ENCODE results near the gene ANAPC7. TPM values are rescaled to one million over a fixed set of nuclear protein-coding genes. Genes with fewer than 3 reads are reported as not detected.

The ANAPC7 gene
- total RNA-seq, 1 donor, result 31.5 TPM

GRCh38 chr12:110371408-110372055 lies 32.0 kb downstream of the ANAPC7 start:
- peak; percentile 75 for DNase-seq (ENCODE audit: insufficient read length, low spot score, missing footprints)
- no peak for TF ChIP-seq CTCF (IDR thresholded peaks at IDR 0.05; ENCODE audit: extremely low read depth, low read depth, low read length)
- Histone ChIP-seq H3K79me2 (ENCODE audit: insufficient read depth, low read length) (peaks cover 7% of the 10 kb centered on the region), H3K4me3 (ENCODE audit: insufficient read depth, low read length) (no peak overlapping the region), H3K4me1 (ENCODE audit: insufficient read depth, low read length) (peaks cover 3% of the 10 kb centered on the region), H3K27ac (ENCODE audit: low read depth, low read length) (no peak overlapping the region), H3K27me3 (ENCODE audit: insufficient read depth, low read length) (no peaks in the 10 kb centered on the region), H3K9me3 (ENCODE audit: low read depth, low read length) (no peaks in the 10 kb centered on the region), H2AFZ (ENCODE audit: low read length) (no peak overlapping the region), H3K36me3 (ENCODE audit: insufficient read depth, low read length) (peaks cover 55% of the 10 kb centered on the region), H4K20me1 (ENCODE audit: insufficient read depth, low read length) (no peaks in the 10 kb centered on the region), H3K4me2 (ENCODE audit: insufficient read depth, low read length) (no peak overlapping the region)

GRCh38 chr12:110370732-110371231 lies 32.7 kb downstream of the ANAPC7 start:
- no peak for DNase-seq (ENCODE audit: insufficient read length, low spot score, missing footprints)
- H3K27me3 ChIP-seq (ENCODE audit: insufficient read depth, low read length), result no peaks in the 10 kb centered on the region
- no peak overlapping the region for H2AFZ ChIP-seq (ENCODE audit: low read length)
- TF ChIP-seq CTCF (IDR thresholded peaks at IDR 0.05; ENCODE audit: extremely low read depth, low read depth, low read length), result no peak
- no peaks in the 10 kb centered on the region for H4K20me1 ChIP-seq (ENCODE audit: insufficient read depth, low read length)
- H3K79me2 ChIP-seq (ENCODE audit: insufficient read depth, low read length), result peaks cover 7% of the 10 kb centered on the region
- H3K27ac ChIP-seq (ENCODE audit: low read depth, low read length), result no peak overlapping the region
- no peaks in the 10 kb centered on the region for H3K9me3 ChIP-seq (ENCODE audit: low read depth, low read length)
- H3K4me3 ChIP-seq (ENCODE audit: insufficient read depth, low read length), result no peak overlapping the region
- peaks cover 3% of the 10 kb centered on the region for H3K4me1 ChIP-seq (ENCODE audit: insufficient read depth, low read length)
- peaks cover 48% of the 10 kb centered on the region for H3K36me3 ChIP-seq (ENCODE audit: insufficient read depth, low read length)
- no peak overlapping the region for H3K4me2 ChIP-seq (ENCODE audit: insufficient read depth, low read length)

- Histone ChIP-seq H3K36me3 (ENCODE audit: insufficient read depth, low read length) (peaks cover 40% of the 10 kb centered on the region), H3K27me3 (ENCODE audit: insufficient read depth, low read length) (no peaks in the 10 kb centered on the region), H3K4me2 (ENCODE audit: insufficient read depth, low read length) (no peak overlapping the region), H3K27ac (ENCODE audit: low read depth, low read length) (no peak overlapping the region), H4K20me1 (ENCODE audit: insufficient read depth, low read length) (no peaks in the 10 kb centered on the region), H3K4me1 (ENCODE audit: insufficient read depth, low read length) (peaks cover 3% of the 10 kb centered on the region), H3K79me2 (ENCODE audit: insufficient read depth, low read length) (peaks cover 4% of the 10 kb centered on the region), H2AFZ (ENCODE audit: low read length) (no peak overlapping the region), H3K4me3 (ENCODE audit: insufficient read depth, low read length) (no peak overlapping the region), H3K9me3 (ENCODE audit: low read depth, low read length) (no peaks in the 10 kb centered on the region)
- DNase-seq (ENCODE audit: insufficient read length, low spot score, missing footprints), result no peak
- no peak for TF ChIP-seq CTCF (IDR thresholded peaks at IDR 0.05; ENCODE audit: extremely low read depth, low read depth, low read length)
These were observed 33.5 kb downstream of the ANAPC7 start for GRCh38 chr12:110369992-110370391.

- Histone ChIP-seq H3K79me2 (ENCODE audit: insufficient read depth, low read length) (no peaks in the 10 kb centered on the region), H3K9me3 (ENCODE audit: low read depth, low read length) (no peaks in the 10 kb centered on the region), H3K4me2 (ENCODE audit: insufficient read depth, low read length) (no peak overlapping the region), H3K36me3 (ENCODE audit: insufficient read depth, low read length) (peaks cover 13% of the 10 kb centered on the region), H3K27ac (ENCODE audit: low read depth, low read length) (no peak overlapping the region), H2AFZ (ENCODE audit: low read length) (no peak overlapping the region), H3K4me3 (ENCODE audit: insufficient read depth, low read length) (no peak overlapping the region), H3K27me3 (ENCODE audit: insufficient read depth, low read length) (no peaks in the 10 kb centered on the region), H4K20me1 (ENCODE audit: insufficient read depth, low read length) (no peaks in the 10 kb centered on the region), H3K4me1 (ENCODE audit: insufficient read depth, low read length) (peaks cover 3% of the 10 kb centered on the region)
- no peak for TF ChIP-seq CTCF (IDR thresholded peaks at IDR 0.05; ENCODE audit: extremely low read depth, low read depth, low read length)
- DNase-seq (ENCODE audit: insufficient read length, low spot score, missing footprints), result no peak
These were observed 36.2 kb downstream of the ANAPC7 start for GRCh38 chr12:110367181-110367864.
